ENCODE data around the gene KCNS1. TPM values are rescaled to one million over a fixed set of nuclear protein-coding genes. Genes with fewer than 3 reads are reported as not detected.
A peak's percentile ranks its signal among the peaks of the same experiment; 100 is the strongest.
"Not testable (repeated sequence)": the region's sequence is repeated elsewhere in the genome, so short reads cannot be mapped to it uniquely, and the experiment has no call there.

The KCNS1 gene, protein sequence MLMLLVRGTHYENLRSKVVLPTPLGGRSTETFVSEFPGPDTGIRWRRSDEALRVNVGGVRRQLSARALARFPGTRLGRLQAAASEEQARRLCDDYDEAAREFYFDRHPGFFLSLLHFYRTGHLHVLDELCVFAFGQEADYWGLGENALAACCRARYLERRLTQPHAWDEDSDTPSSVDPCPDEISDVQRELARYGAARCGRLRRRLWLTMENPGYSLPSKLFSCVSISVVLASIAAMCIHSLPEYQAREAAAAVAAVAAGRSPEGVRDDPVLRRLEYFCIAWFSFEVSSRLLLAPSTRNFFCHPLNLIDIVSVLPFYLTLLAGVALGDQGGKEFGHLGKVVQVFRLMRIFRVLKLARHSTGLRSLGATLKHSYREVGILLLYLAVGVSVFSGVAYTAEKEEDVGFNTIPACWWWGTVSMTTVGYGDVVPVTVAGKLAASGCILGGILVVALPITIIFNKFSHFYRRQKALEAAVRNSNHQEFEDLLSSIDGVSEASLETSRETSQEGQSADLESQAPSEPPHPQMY
- total RNA-seq (0.26 and 0.50 TPM in 2 replicates), polyA plus RNA-seq (0.24 and 0.33 TPM in 2 replicates), polyA minus RNA-seq (ENCODE audit: low replicate concordance) (1.8 TPM in 1 of 2 replicates, not detected in the other)
- 0.24 and 0.42 TPM in 2 replicates for polyA plus RNA-seq (2012)

DNA sequence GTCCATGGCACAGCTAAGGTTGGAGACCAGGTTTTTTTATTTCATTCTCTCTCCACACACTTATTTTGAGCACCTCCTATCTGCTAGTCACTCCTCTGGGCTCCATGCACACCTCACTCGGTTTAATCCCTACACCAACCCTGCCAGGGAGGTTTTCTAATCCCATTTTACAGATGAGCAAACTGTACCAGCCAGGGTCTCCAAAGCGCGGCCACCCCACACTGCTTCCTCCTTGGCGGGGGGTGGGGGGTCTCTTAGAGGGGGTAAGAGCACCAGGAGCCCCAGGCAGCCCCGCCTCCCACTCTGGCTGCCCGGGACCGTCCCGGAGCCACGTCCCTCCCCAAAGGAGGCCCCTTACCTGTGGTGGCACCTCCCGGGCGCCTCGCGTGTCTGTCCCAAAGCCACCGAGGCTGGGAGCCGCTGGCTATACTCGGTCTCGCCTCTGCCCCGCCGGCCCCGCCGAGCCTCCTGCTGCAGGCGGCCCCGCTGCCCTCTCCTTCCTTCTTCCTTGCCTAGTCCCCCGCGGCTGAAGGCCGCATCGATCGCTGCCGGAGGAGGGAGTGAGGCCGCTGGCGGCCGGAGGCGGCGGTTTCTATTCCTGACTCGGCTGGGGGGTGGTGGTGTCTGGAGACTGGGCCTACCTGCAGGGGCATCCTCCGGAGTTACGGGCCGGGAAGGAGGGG is at the start of gene KCNS1:
Gene KCNS1 (minus strand): TSS at position 565 of the 683 bp plus-strand sequence. CDS start 1,891 bp downstream, outside the sequence.
- Histone ChIP-seq H3K36me3 (ENCODE audit: control insufficient read depth, insufficient read depth, low read length) (no peaks in the 10 kb centered on the region), H3K9me3 (ENCODE audit: control insufficient read depth, insufficient read depth, low read depth, low read length) (no peaks in the 10 kb centered on the region), H2AFZ (ENCODE audit: low read length) (peak within 1 kb of the TSS; percentile 2), H3K4me2 (ENCODE audit: extremely low read depth, insufficient read depth, low read length) (no peak within 1 kb of the TSS), H3K9ac (ENCODE audit: insufficient read depth, low read length) (no peak within 1 kb of the TSS), H3K4me1 (ENCODE audit: control insufficient read depth, extremely low read depth, insufficient read depth, low read length) (no peaks in the 10 kb centered on the region), H3K79me2 (ENCODE audit: control insufficient read depth, insufficient read depth, low read length) (no peaks in the 10 kb centered on the region), H3K27ac (ENCODE audit: insufficient read depth, low read length) (no peak within 1 kb of the TSS), H3K27me3 (ENCODE audit: control insufficient read depth, insufficient read depth, low read length) (peaks cover 11% of the 10 kb centered on the region), H3K4me3 (replicated peaks in 1 of 4; ENCODE audit: control extremely low read depth in 1 of 4, insufficient read depth in 1 of 4, low read depth in 3 of 4, low read length in 4 of 4) (peak within 1 kb of the TSS in 1 of 4 experiments; percentile 27), H4K20me1 (ENCODE audit: control insufficient read depth, extremely low read depth, insufficient read depth, low read length) (no peaks in the 10 kb centered on the region)
- peak in 1 of 2 donors; percentile 30 for DNase-seq (ENCODE audit: low read depth in 2 of 2)
- no peak for TF ChIP-seq EZH2 (IDR thresholded peaks at IDR 0.05; ENCODE audit: low read length, missing control alignments)
- TF ChIP-seq, protein P1, sequence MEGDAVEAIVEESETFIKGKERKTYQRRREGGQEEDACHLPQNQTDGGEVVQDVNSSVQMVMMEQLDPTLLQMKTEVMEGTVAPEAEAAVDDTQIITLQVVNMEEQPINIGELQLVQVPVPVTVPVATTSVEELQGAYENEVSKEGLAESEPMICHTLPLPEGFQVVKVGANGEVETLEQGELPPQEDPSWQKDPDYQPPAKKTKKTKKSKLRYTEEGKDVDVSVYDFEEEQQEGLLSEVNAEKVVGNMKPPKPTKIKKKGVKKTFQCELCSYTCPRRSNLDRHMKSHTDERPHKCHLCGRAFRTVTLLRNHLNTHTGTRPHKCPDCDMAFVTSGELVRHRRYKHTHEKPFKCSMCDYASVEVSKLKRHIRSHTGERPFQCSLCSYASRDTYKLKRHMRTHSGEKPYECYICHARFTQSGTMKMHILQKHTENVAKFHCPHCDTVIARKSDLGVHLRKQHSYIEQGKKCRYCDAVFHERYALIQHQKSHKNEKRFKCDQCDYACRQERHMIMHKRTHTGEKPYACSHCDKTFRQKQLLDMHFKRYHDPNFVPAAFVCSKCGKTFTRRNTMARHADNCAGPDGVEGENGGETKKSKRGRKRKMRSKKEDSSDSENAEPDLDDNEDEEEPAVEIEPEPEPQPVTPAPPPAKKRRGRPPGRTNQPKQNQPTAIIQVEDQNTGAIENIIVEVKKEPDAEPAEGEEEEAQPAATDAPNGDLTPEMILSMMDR (conservative IDR thresholded peaks at IDR 0.05 in 1 of 2, IDR thresholded peaks at IDR 0.05 in 1 of 2; ENCODE audit: low read depth in 1 of 2, low read length in 2 of 2), result peak in 1 of 2 donors; percentile 5

DNA sequence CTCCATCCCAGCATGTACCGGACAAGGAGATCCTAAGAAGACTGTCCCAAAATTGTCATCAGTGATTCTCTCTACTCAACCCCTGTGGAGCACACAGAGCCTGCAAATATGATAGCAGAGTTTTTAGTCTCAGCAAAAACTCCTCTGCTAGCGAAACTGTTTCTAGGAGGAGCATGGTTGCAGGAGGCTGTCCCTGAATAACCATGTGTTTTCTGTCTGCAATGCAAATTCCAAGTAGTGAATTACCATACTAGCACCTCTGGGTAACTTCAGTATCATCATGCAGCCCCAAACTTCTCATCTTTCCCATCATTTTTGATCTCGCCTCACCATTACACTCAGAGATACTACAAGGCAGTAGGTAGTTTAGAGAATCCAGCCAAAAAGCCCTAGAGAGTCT is 48.1 kb upstream of the KCNS1 start:
- TF ChIP-seq, protein P1 (conservative IDR thresholded peaks at IDR 0.05 in 1 of 2, IDR thresholded peaks at IDR 0.05 in 1 of 2; ENCODE audit: low read depth in 1 of 2, low read length in 2 of 2), result no peak
- TF ChIP-seq EZH2 (IDR thresholded peaks at IDR 0.05; ENCODE audit: low read length, missing control alignments), result no peak
- Histone ChIP-seq H3K27ac (ENCODE audit: insufficient read depth, low read length) (no peak overlapping the region), H3K9ac (ENCODE audit: insufficient read depth, low read length) (no peak overlapping the region), H3K4me1 (ENCODE audit: control insufficient read depth, extremely low read depth, insufficient read depth, low read length) (no peaks in the 10 kb centered on the region), H3K4me3 (replicated peaks in 1 of 4; ENCODE audit: control extremely low read depth in 1 of 4, insufficient read depth in 1 of 4, low read depth in 3 of 4, low read length in 4 of 4) (no peak overlapping the region), H3K9me3 (ENCODE audit: control insufficient read depth, insufficient read depth, low read depth, low read length) (no peaks in the 10 kb centered on the region), H3K27me3 (ENCODE audit: control insufficient read depth, insufficient read depth, low read length) (peaks cover 6% of the 10 kb centered on the region), H4K20me1 (ENCODE audit: control insufficient read depth, extremely low read depth, insufficient read depth, low read length) (no peaks in the 10 kb centered on the region), H3K4me2 (ENCODE audit: extremely low read depth, insufficient read depth, low read length) (no peak overlapping the region), H2AFZ (ENCODE audit: low read length) (no peak overlapping the region), H3K36me3 (ENCODE audit: control insufficient read depth, insufficient read depth, low read length) (no peaks in the 10 kb centered on the region), H3K79me2 (ENCODE audit: control insufficient read depth, insufficient read depth, low read length) (no peaks in the 10 kb centered on the region)
- no peak for DNase-seq (ENCODE audit: low read depth in 2 of 2)

DNA sequence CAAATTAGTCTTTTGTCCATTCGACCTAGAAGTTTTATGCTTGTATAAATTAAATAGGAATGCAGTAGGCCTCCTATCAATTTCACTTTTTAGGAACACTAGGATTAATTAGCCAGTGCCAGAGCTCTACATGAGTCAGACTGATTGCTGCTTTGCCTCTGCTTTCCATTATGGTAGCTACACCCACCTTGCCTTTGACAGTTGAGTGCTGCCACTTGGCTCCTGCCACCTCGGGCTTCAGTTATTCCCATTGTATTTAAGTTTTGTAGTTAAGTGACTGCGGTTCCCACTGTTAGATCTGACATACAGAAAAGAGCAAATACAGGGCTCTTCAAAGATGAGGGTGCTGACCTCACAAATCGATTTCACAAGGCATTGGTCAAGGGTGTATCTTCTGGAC is 39.9 kb upstream of the KCNS1 start:
- Histone ChIP-seq H4K20me1 (ENCODE audit: control insufficient read depth, extremely low read depth, insufficient read depth, low read length) (no peaks in the 10 kb centered on the region), H3K4me2 (ENCODE audit: extremely low read depth, insufficient read depth, low read length) (no peak overlapping the region), H3K27ac (ENCODE audit: insufficient read depth, low read length) (no peak overlapping the region), H2AFZ (ENCODE audit: low read length) (no peak overlapping the region), H3K9me3 (ENCODE audit: control insufficient read depth, insufficient read depth, low read depth, low read length) (no peaks in the 10 kb centered on the region), H3K9ac (ENCODE audit: insufficient read depth, low read length) (no peak overlapping the region), H3K27me3 (ENCODE audit: control insufficient read depth, insufficient read depth, low read length) (peaks cover 9% of the 10 kb centered on the region), H3K36me3 (ENCODE audit: control insufficient read depth, insufficient read depth, low read length) (no peaks in the 10 kb centered on the region), H3K4me1 (ENCODE audit: control insufficient read depth, extremely low read depth, insufficient read depth, low read length) (no peaks in the 10 kb centered on the region), H3K79me2 (ENCODE audit: control insufficient read depth, insufficient read depth, low read length) (no peaks in the 10 kb centered on the region), H3K4me3 (replicated peaks in 1 of 4; ENCODE audit: control extremely low read depth in 1 of 4, insufficient read depth in 1 of 4, low read depth in 3 of 4, low read length in 4 of 4) (no peak overlapping the region)
- TF ChIP-seq, protein P1 (conservative IDR thresholded peaks at IDR 0.05 in 1 of 2, IDR thresholded peaks at IDR 0.05 in 1 of 2; ENCODE audit: low read depth in 1 of 2, low read length in 2 of 2), result no peak
- no peak for TF ChIP-seq EZH2 (IDR thresholded peaks at IDR 0.05; ENCODE audit: low read length, missing control alignments)
- no peak for DNase-seq (ENCODE audit: low read depth in 2 of 2)

DNA sequence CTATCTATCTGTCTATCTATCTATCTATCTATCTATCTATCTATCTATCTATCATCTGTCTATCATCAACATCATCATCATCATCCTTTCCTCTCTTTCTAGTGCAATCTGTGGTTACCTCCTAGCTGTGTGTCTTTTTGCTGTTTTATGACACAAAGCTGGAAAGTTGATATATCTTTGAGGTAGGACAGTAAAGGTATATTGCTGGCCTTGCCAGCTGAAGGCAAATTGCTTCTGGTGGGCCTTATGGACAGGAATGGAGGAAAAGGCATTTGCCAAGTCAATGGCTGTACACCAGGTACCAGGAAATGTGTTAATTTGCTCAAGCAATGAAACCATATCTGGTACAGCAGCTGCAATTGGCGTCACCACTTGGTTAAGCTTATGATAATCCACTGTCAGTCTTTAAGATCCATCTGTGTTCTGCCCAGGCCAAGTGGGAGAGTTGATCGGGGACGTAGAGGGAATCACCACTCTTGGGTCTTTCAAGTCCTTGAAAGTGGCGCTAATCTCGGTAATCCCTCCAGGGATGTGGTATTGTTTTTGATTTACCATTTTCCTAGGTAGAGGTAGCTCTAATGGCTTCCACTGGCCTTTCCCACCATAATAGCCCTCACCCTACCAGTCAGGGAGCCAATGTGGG is 38.9 kb upstream of the KCNS1 start:
- H3K9ac ChIP-seq (ENCODE audit: insufficient read depth, low read length); H3K4me1 ChIP-seq (ENCODE audit: control insufficient read depth, extremely low read depth, insufficient read depth, low read length); H3K36me3 ChIP-seq (ENCODE audit: control insufficient read depth, insufficient read depth, low read length); H3K4me2 ChIP-seq (ENCODE audit: extremely low read depth, insufficient read depth, low read length); H3K27ac ChIP-seq (ENCODE audit: insufficient read depth, low read length); H3K9me3 ChIP-seq (ENCODE audit: control insufficient read depth, insufficient read depth, low read depth, low read length); H3K79me2 ChIP-seq (ENCODE audit: control insufficient read depth, insufficient read depth, low read length); H3K27me3 ChIP-seq (ENCODE audit: control insufficient read depth, insufficient read depth, low read length); DNase-seq (ENCODE audit: low read depth in 2 of 2); H2AFZ ChIP-seq (ENCODE audit: low read length); H3K4me3 ChIP-seq (replicated peaks in 1 of 4; ENCODE audit: control extremely low read depth in 1 of 4, insufficient read depth in 1 of 4, low read depth in 3 of 4, low read length in 4 of 4); H4K20me1 ChIP-seq (ENCODE audit: control insufficient read depth, extremely low read depth, insufficient read depth, low read length): not testable (repeated sequence)

All from fibroblast of lung (primary cell).